HG03460 (cell line): ENCODE results near the gene CORO2B.

Source experiments
- ATAC-seq: cut with Tn5 transposase; IDR thresholded peaks from one replicate; pipeline ENCODE4 v1.9.1; 2021; ENCODE audit not compliant: unreplicated experiment

Gene CORO2B

DNA sequence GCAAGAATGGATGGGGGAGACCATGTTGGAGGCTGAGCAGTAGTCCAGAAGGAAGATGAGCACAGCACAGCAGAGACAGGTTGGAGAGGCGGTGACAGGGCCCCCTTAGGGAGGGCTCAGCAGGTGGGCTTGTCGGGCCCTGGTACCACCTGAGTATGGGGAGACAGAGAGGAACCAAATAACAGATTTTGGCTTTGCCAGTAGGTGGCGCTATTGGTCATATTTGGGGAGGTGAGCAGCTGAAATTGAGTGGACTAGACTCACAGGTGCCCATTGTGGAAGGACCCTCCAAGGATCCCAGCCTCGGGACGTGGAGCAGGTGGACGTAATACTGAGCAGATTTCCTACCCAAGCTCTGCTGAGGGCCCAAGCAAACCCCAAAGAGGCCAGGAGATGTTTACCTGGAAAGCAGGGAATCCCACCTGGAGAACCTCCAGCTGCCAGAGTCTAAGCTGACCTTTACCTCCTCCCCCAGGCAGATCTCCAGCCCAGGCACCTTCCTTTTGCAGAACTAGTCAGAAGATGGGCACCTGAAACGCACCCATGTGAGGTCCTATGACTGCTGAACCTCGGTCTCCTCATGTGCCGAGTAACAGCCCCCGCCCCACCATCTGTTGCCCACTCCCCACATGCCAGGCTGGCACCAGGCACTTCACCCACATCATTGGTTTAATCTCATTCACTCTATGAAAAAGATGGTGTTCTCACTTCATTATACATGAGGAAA, 24.6 kb upstream of the CORO2B start:
- no peak for ATAC-seq

DNA sequence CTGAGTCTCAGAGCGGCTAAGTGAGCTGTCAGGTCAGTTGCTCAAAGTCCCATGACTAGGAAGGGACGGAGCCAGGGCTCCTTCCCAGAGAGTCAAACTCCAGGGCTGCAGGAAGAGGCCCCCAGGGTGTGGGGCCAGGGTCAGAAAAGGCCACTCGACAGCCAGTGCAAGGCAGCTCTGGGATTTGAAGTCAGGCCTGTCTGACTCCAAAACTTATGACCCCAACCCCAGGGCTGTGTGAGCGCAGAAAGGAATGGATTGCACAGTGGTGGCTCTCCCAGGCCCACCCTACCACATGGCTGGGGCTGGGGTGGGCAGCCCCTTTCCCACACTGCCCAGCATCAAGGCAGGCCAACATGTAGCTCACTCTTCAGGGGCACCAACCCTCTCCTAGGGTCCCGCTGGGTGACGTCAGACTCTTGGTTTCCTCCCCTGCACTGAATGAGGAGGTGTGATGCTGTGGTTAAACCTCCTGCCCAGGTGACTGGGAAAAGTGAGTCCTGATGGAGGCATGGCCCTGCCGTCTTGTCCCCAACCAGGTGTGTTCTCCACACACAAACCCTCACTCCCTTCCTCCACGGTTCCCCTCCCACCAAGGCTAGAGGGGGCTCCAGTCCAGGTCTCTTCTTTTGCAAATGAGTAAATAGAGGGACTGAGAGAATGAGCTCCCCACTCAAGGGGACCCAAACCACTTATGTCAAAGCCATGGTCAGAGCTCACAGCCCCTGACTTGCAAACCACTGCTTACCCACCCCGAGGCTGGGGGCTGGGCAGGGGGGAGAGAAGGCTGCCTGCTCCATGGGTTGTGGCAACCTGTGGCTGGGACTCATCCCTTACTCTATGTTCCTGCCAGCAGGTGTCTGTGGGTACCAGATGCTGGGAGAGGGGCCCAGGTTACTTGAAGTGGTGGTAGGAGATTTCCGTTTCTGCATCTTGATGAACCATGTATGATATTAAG, 23.8 kb upstream of the CORO2B start:
- no peak for ATAC-seq

DNA sequence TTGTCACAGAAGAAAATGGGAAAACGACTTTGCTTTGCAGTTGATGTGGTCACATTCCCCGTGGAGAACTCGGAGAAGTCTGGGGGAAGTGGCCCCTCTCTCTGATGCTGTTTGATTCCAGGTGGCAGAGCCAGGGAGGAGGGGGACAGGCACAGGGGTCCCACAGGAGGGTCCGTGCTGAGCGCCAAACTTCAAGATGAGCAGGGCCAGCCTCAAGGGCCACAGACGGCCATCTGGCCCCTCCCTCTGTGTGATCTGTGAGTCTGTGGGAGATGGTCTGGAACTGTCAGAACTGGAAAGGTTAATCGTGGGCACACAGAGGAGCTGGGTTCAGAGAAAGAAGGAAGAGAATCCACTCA, 23.1 kb upstream of the CORO2B start:
- no peak for ATAC-seq

DNA sequence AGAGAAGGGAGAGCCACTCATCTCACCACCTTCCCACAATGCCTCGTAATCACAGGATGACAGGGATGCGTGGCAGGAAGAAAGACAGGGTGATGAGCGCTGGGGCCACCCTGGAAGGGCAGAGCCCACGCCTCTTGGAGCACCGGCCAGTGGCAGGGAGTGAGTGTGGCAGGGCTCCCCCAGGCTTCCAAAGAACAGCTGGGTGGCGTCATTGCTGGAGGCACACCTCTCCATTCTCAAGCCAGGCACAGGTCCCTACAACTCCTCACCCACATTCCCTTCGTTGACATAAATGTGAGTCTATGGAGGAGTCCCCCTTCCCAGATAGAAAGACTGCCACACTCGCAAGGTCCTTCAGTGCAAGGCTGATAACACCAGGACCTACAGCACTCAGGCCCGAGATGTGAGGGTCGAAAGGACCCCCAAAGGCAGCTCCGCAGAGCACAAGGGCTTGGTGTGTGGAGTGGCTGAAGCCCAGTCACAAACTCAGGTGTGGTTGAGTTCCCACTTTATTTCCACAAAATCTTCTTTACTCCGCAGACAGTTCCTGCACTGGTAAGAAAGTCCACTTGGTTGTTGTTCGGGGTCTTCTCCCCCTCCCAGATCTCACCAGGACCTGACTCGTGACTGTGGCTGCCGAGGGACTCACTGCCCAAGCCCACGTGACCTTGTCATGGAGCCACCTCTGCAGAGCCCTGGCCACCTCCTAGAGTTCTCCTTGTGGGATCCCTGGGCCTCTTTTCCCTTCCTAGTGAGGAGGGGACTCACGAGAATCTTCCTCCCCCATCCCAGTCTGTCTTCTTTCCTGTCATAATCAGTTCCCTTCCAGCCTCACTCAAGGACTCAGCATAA, 22.4 kb upstream of the CORO2B start:
- ATAC-seq: no peak

DNA sequence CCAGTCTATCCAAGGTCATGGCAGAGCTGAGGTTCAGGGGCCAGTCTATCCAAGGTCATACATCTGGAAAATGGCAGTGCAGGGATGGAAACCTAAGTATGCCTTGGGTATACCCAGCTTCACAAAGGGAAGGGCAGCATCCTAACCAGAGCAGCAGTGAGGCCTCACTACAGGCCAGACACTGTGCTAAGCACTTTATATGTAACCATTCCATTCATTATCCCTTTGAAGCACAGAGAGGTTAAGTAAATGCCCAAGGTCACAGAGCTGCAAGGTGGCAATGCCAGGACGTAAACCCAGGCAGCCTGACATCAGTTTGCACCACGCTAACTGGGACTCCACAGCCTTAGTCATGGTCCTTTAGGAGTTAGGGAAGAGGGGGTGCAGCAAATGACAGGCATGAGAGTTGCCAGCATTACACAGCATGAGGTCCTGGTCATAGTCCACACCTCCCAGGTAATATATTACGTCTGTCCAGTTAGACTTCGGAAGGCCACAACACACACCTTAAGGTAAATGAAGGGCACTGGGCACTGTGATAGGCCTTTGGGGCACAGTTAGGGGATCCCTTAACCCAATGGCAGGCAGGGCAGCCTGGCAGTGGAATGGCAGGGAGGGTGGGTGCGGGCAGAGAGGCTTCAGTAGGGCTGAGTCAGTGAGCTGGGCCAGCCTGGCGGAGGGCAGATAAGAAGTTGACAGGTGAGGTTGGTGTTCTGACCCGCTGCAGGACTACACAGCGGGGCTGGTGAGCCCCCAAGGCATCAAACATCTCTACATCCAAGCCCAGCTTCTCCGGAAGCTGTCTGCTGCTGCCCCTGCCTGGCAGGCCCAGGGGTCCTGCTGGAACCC, 21.1 kb upstream of the CORO2B start:
- ATAC-seq: no peak

DNA sequence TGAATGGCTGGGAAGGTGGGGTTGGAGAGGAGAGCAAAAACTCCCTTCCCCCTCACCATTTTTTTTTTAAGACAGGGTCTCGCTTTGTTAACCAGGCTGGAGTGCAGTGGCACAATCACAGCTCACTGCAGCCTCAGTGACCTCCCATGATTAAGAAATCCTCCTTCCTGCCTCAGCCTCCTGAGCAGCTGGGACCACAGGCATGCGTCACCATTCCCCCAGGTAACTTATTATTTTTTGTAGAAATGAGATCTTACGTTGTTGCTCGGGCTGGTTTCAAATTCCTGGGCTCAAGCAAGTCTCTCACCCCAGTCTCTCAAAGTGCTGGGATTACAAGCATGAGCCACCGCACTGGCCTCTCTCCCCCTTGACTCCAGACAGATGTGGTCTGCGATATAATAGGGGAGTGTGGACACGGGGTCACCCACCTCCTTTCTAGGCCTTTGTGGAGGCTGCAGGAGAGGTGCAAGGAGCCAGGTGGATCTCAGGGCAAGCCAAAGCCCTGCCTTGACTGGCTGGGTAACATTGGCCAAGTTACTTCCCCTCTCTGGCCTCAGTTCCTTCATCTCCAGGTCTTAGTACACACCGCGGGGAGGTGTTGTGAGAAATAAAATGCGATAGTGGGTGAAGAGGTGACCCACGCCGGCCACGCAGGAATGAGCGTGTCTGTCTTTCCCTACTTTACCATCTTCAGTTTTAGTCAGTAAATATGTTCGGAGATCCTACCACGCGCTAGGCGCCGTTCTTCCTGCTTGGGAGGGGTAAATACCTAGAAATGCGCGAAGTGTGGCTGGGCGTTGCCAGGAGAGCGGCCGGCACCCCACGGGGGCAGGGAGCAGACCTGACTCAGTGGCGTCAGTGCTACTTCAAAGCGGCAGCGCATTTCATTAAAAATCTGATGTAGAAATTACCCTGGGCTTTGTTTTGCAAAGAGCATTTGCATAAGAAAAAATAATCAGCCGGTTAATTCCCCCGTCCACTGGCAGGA, 20.2 kb upstream of the CORO2B start:
- ATAC-seq: no peak

DNA sequence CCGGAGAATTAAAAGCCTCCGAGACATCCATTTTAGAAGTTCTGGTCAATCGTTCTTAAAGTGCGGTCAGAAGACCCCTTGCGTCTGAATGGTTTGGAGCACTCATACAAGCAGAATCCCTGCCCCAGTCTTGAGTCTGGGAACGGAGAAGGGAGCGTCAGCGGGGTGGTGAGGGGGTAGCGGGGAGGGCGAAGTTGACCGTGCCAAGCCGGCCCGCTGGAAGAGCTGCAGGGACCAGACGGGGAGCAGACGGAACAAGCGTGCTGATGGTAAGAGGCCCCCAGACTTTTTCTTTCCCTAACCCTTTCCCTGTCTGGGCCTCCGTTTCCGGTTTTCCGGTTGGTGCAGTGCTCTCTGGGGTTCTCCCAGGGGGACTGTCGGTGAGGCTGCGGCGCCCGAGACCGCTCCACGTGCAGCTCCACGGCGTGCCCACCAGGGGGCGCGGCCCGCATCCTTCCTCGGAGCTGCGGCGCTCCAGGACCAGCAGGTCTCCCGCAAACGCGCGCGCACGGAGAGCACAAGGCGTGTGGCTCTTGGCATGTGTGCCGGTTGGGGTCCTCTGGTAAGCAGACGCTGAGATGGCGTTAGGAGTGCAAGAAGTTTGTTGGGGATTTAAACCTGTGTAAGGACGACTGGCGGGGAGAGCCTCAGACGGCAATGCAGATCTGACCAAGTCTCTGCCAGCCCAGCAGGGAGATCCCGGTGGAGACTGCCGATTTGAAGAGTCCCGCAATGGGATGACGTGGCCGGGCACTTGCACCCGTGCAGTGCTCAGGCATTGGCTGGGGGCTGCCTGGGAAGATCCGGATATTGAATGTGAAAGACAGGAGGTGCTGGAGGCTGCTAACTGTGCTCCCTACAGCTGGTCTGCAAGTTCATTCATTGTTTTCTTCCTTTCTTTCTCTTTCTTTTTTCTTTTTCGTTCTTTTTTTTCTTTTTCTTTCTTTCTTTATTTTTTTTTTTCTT, 19.2 kb upstream of the CORO2B start:
- ATAC-seq: peak; percentile 54

DNA sequence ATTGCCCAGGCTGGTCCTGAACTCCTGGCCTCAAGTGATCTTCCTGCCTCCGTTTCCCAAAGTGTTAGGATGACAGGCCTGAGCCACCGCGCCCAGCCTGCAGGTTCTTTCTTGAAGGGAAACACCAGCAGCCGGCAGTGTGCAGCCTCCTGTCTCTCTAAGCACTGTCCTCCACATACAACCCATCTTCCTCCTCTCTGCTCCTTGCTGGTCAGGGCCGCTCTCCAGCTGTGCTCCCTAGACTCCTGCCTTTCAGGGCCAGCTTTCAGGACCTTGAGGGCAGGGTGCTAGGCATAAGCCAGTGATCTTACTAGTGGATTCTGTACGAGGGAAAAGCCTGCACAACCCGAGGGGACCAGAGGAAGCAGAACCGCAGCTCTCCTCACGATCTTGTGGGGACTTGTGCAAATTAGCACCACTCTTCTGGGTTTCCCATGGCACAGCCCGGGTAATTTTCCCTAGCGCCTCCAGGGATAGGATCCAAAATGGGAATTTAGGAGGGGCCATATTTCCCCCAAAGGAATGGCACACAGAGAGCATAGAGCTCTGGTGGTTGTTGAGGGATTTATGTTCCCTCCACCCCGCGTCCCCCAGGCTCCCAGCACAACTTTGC, 18.2 kb upstream of the CORO2B start:
- ATAC-seq: no peak

DNA sequence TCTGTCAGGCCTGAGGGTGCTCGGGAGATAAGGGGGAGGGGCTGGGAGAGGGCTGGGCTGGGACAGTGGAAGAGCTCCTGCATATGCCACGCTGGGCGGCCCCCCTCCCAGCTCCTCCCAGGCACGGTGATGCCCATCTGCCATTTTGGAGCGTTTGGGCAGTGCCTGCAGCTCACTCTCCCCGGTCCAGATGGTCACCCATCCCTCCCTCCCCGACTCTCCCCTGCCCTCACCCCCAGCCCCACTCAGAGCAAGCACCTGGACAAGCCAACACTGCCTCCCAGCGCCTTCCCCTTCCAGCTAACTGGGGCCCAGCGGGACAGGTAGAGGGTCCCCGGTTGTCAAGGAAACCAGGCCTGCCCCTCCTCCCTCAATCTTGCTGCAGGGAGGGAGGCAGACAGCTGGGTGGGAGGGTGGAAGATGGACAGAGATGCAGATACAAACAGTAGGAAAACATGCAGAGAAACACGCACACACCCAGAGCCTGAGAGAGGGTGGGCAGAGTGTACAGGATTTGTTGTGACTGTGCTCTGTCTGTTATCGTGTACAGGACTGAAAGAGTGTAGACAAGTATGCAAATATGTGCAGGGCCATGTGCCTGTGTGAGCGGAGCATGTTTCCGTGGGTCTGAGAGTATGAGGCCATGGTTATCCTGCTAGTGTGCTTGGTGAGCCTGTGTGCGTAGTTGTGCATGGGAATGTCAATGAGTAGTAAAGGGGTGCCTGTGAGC, 17.5 kb upstream of the CORO2B start:
- no peak for ATAC-seq

DNA sequence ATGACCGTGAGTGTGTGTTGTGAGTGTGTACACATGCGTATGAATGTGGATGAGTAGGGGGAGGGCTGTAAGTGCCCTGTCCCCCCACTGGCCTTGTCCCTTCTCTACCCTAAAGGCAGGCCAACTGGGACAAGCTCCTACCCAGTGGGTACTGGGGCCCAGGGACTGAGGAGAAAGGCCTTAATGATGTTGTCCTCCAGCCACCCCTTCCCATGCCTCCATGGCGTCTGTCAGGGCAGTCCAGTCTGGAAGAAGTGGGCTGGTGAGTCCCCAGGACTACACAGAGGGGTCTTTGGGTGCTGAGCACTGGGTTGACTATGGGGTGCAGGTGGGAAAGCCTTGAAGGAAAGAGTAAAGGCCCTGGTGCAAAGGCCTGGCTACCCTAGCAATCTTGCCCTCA, 16.9 kb upstream of the CORO2B start:
- no peak for ATAC-seq

DNA sequence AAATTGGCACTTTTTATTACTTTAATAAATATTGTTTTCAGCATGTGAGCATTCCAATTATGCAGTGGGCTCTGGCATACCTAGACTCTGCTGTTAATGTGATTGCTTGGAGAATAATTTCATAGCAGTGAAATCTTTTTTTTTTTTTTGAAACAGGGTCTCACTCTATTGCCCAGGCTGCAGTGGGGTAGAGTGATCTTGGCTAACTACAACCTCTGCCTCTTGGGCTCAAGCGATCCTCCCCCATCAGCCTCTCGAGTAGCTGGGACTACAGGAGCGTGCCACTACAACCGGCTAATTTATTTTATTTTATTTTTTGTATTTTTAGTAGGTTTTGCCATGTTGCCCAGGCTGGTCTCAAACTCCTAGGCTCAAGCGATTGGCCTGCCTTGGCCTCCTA, 14.6 kb upstream of the CORO2B start:
- no peak for ATAC-seq

DNA sequence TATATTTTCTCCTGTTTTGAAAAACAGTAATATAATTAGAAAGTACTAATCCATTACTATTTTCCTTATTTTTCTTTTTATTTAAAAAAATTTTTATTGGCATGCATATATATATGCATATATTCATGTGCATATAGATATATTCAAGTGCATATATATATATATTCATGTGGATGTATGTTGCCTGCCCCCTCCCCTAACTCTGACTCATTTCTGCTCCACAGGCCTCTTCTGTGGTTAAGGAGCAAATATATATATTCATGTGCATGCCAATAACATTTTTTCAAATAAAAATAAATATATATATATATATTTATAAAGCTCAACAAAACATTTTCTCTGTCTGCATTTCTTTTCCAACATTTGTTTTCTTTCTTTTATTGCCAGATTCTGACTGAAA, 13.6 kb upstream of the CORO2B start:
- ATAC-seq: no peak

DNA sequence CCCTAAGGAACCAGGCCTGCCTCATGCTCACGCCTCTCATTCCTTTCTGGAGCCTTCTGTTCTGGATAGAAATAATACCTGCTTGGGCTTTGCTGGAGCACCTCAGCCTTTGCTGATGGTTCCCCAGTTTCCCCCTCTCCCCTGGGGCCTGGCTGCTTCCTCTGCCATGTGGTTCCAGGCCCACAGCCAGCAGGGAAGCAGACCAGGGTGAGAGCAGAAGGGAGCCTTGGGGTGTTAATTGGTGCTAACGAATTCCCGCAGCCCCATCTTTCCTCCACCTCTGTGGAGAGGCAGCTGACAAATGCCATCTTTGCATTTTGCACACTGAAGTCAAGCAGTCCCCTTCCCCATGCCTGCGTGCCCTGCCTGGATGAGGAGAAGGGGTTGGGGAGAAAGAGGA, 13.1 kb upstream of the CORO2B start:
- no peak for ATAC-seq

DNA sequence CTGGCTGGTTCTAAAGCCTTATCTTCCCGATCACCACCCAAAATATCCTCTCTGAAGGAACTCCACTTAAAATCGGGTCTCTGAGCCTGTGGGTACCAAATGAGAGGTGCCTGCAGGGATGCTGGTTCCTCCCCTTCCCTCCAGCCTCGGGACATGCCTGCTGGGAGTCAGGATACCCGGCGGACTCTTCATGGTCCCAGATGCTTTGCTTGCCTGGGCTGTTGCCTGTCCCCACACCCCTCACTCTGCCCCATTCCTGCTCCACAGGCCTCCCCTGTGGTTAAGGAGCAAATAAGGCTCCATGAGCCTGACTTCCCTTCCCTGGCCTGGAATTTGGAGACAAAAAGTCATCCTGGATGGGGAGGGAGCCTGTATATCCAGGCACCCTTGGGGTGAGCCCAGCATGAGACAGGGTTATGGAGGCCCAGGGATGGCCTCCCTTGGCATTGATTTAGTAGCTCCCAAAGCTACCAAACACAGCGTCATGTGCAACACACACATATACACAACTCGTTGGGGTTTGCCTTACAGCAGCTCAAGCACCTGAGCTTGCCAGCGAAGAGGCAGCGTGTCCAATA, 12.3 kb upstream of the CORO2B start:
- no peak for ATAC-seq

DNA sequence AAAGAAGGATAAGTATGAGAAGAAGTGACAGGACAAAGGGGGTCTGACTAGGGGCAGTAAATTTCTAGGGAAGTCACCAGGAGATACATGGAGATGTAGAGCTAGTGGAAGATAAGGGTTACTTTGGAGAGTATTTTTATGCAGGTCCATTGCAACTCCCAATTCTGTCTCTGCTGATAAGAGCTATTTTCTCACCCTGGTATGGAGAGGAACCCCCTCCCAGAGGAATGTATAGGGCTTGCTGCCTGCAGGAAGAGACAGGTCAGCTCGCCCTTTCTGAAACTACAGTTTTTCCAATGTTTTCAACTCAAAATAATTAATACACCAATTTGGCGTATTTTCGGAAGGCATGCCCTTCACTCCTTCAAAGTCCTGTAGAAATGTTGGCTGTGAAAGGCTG, 11.4 kb upstream of the CORO2B start:
- ATAC-seq: no peak

DNA sequence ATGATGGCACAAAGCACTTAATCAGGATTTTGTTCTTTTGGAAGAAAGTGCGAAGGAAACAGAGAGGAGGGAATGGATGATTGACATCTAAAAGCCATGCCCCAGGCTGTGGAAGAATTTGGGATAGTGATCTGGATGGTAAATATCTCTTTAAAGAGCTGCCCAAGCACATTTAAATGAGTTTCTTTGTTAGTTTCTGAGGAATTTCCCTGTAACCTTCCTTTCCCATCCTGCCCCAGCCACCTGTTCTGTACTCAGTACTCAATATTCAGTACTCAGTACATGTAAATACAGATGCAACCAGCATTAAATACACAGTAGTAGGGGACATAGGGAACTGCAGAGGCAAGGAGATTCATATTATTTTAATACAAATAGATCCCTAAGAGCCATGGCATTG, 7.8 kb upstream of the CORO2B start:
- ATAC-seq: no peak

DNA sequence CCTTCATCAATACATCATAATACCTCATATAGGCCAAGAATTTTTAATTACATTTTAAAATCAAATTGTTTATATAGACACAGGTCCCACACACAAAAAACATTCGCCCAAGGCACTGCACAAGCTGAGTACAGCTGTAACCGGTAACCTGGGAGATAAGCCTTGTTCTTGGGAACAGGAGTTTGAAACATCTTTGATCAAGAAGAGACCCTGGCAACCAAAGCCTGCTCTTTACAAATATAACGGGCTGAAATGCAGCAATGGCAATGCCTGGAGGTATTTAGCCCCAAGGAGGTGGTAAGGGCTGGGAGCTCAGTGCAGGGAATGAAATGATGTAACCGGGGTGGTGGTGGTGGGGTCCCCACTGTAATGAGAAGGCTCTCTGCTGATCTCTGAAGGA, 7.2 kb upstream of the CORO2B start:
- no peak for ATAC-seq
